Epithelial cell of esophagus (primary cell): Measurements from ENCODE around the gene CORO1C.

Experiments used
- DNase-seq: peaks from one replicate; pipeline ENCODE4 v3.0.0; 2010; ENCODE audit warnings: low read depth
- H3K4me3 ChIP-seq: 2 replicates; pipeline ENCODE4 v1.5.1; 2011; ENCODE audit warnings: mild to moderate bottlenecking, low read length, control low read depth
- TF ChIP-seq, protein P1 (sequence below): IDR thresholded peaks from 2 replicates; pipeline ENCODE4 v1.5.1; 2011; ENCODE audit warnings: low read depth, mild to moderate bottlenecking, low read length, control low read depth, inconsistent platforms; ENCODE audit not compliant: insufficient read depth; ENCODE audit errors: missing control alignments

CORO1C gene

DNA sequence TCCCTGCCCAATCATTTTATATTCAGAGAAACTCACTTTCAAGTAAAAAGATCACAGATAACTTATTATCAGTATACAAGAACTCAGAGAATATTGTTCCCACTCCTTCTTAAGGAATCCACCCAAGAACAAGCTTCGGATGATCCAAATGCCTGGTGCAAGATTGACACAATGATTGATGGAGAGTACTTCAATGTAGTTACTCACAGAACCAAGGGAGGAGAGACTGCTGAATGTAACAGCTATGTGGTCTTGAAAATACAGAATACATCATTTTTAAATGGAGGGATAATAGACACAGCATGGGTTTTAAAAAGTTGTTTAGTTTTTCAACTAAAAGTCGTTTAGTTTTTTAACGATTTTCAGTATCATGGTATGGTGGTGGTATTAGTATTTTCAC lies 59.3 kb downstream of the CORO1C start:
- no peak for DNase-seq
- TF ChIP-seq, protein P1, sequence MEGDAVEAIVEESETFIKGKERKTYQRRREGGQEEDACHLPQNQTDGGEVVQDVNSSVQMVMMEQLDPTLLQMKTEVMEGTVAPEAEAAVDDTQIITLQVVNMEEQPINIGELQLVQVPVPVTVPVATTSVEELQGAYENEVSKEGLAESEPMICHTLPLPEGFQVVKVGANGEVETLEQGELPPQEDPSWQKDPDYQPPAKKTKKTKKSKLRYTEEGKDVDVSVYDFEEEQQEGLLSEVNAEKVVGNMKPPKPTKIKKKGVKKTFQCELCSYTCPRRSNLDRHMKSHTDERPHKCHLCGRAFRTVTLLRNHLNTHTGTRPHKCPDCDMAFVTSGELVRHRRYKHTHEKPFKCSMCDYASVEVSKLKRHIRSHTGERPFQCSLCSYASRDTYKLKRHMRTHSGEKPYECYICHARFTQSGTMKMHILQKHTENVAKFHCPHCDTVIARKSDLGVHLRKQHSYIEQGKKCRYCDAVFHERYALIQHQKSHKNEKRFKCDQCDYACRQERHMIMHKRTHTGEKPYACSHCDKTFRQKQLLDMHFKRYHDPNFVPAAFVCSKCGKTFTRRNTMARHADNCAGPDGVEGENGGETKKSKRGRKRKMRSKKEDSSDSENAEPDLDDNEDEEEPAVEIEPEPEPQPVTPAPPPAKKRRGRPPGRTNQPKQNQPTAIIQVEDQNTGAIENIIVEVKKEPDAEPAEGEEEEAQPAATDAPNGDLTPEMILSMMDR: no peak
- no peak overlapping the region for H3K4me3 ChIP-seq

DNA sequence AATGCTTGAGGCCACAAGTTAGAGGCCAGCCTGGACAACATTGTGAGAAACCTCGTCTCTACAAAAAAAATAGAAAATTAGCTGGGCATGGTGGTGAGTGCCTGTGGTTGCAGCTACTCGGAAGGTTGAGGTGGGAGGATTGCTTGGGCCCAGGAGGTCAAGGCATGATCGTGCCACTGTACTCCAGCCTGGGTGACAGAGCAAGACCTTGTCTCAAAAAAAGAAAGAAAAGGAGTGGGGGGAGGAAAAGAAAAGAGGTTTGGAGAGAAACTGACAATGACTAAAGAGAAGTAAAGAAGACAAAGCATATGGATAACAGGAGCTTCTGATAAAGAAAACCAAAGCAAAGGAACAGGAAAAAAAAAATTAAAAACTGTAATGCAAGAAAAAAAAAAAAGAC lies 60.2 kb downstream of the CORO1C start:
- H3K4me3 ChIP-seq: no peak overlapping the region
- DNase-seq: no peak
- TF ChIP-seq, protein P1: no peak

DNA sequence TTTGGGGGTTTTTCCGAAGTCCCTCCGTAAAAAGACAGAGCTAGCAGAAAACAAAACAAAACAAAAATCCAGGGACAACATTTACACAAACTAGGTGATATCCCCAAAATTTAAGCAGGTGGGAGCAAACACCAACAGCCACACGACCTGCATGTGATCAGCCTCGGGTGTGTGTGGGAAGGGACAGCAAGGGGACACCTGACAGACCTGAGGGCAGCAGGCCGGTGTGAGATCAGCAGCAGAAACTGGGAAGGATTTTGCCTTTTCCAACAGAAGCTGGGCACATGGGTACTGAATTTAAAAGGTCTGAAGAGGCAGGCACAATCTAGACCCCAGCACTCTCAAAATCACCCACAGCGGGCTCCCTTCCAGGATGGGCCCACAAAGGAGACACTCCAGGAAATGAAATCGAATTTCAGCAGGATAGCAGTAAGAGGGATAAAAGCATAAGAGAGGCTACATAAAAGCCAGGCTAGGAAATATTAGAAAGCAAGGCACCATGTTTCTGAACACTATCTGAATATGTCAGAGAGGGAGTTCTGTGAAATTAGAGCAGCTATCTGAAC lies 61.2 kb downstream of the CORO1C start:
- TF ChIP-seq, protein P1: no peak
- H3K4me3 ChIP-seq: no peak overlapping the region
- DNase-seq: no peak

DNA sequence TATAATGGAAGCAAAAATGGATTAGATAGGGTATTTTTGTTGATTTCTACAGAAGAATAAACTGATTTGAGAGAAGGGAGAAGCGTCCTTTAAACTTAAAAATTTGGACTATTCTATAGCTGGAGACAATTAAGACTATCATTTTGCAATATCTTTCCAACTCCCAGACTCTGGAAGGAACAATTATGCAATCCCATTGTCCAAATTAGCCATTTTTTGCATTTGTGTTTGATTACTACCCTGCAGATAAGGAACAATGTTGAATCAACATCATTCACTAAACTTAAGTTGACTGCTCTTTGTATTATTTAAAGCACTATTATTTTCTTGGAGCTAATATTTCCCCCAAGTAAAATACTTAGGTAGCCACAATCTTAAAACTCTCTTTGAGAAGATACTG lies 62.8 kb downstream of the CORO1C start:
- no peak for DNase-seq
- H3K4me3 ChIP-seq: no peak overlapping the region
- TF ChIP-seq, protein P1: no peak

DNA sequence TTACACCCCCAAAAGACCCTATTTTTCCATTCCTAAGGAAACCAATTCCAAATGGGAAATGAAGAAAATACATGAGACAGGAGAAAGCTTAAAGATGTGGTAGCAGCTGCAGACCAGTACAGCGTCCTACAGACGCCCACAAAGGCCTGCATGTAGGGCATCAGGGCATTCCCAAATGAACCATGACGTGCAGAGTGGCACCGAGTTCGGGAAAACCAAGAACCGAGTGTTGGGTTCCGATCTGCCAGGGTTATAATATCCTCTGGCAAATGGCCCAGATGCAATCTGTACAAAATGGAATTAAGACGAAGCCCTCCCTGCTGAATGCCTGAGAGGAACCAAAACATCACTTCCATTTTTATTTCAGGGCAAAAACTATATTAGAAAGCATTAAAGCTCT lies 63.3 kb downstream of the CORO1C start:
- no peak for DNase-seq
- no peak overlapping the region for H3K4me3 ChIP-seq
- TF ChIP-seq, protein P1: no peak

DNA sequence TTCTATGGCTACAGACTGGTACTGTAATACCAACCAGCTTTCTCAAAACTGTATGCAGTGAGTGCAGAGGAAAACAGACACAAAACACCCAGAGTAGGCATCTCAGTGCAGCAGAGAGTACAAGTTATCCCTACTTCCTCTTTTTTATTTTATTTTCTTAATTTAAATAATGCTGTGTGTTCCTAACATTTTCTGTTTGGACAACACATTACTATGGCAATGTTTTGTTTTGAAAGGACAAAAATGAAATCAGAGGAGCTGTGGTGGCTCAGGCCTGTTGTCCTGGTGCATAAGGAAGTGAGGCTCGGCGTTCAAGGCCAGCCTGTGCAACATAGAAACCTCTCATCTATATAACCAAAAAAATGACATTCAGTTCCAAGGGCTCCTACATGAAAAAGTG lies 64.0 kb downstream of the CORO1C start:
- no peak for DNase-seq
- TF ChIP-seq, protein P1: no peak

DNA sequence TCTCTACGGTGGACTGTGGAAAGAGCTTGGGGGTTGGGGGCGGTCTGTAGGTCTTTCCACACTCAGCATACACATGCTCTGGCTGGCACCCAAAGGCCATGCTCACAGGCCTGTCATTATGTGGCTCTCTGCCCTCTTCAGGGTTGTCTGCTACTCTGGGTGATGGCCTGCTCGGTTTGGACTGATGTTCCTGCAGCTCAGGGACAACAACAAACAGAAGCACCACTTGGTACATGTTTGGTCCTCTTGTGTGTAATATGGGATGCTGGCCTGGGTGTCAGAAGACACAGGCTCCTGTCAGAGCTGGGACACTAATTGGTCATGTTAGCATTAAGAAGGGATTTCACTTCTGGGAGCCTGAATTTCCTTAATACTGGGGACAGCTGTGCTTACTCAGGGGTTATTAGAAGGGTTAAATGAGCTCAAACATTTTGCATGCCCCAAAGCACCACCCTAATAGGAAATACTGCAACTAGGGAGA lies 64.9 kb downstream of the CORO1C start:
- TF ChIP-seq, protein P1: no peak

More for the DNA sequence above, 64.0 kb downstream of the CORO1C start:
- H3K4me3 ChIP-seq: no peak overlapping the region

More for the DNA sequence above, 64.9 kb downstream of the CORO1C start:
- DNase-seq: no peak
- no peak overlapping the region for H3K4me3 ChIP-seq
